Smooth muscle cell (in vitro differentiated cells): ENCODE measurements around the gene TRPT1. TPM values are rescaled to one million over a fixed set of nuclear protein-coding genes. Genes with fewer than 3 reads are reported as not detected.

Experiments
- DNase-seq: peaks from one replicate; lab custom pipeline; 2025; ENCODE audit not compliant: unreplicated experiment; lab: John Stamatoyannopoulos, UW
- H2AFZ ChIP-seq: fragments of 200-600 bp; sonication (generic); 2 replicates; pipeline ENCODE4 v1.6.0; 2016; ENCODE audit warnings: antibody characterized with exemption, low read depth, mild to moderate bottlenecking
- H3F3A ChIP-seq: fragments of 200-600 bp; sonication (generic); 2 replicates; pipeline ENCODE4 v1.6.0; 2017; ENCODE audit warnings: antibody characterized with exemption, low read depth
- H3K27ac ChIP-seq: fragments of 200-600 bp; sonication (generic); 2 replicates; pipeline ENCODE4 v1.5.1; 2016; ENCODE audit warnings: low read depth, mild to moderate bottlenecking
- H3K27me3 ChIP-seq: fragments of 200-600 bp; sonication (generic); 2 replicates; pipeline ENCODE4 v1.6.1; 2016; ENCODE audit warnings: low read depth, mild to moderate bottlenecking
- H3K36me3 ChIP-seq: fragments of 200-600 bp; sonication (generic); 2 replicates; pipeline ENCODE4 v1.5.1; 2016; ENCODE audit warnings: low read depth
- H3K4me1 ChIP-seq: fragments of 200-600 bp; sonication (generic); 2 replicates; pipeline ENCODE4 v1.5.1; 2016; ENCODE audit warnings: low read depth
- H3K4me2 ChIP-seq: fragments of 200-600 bp; sonication (generic); 2 replicates; pipeline ENCODE4 v1.6.0; 2016; ENCODE audit warnings: mild to moderate bottlenecking
- H3K4me3 ChIP-seq: fragments of 200-600 bp; sonication (generic); 2 replicates; pipeline ENCODE4 v1.5.1; 2016; ENCODE audit warnings: mild to moderate bottlenecking
- H3K79me2 ChIP-seq: fragments of 200-600 bp; sonication (generic); 2 replicates; pipeline ENCODE4 v1.6.0; 2016; ENCODE audit warnings: low read depth, mild to moderate bottlenecking
- H3K9ac ChIP-seq: fragments of 200-600 bp; sonication (generic); 2 replicates; pipeline ENCODE4 v1.6.0; 2016; ENCODE audit warnings: low read depth
- H3K9me3 ChIP-seq: fragments of 200-600 bp; sonication (generic); replicated peaks from 2 replicates; pipeline ENCODE4 v1.5.1; 2016; ENCODE audit warnings: low read depth
- H4K20me1 ChIP-seq: fragments of 200-600 bp; sonication (generic); 2 replicates; pipeline ENCODE4 v1.6.0; 2016; ENCODE audit warnings: low read depth
- WGBS: methylation state at CpG from one replicate; pipeline ENCODE4 v1.1.7; 2016; ENCODE audit warnings: low lambda C conversion rate; 5-methylcytosine and 5-hydroxymethylcytosine counted together
- polyA plus RNA-seq: library from polyadenylated mRNA; unstranded; fragments of >200 nt; fragmentation: Nextera tagmentation; extraction: Ambion mirVana; gene quantifications from 2 replicates; pipeline ENCODE4 v1.2.1, GENCODE V29; 2016
- total RNA-seq: library from RNA; depleted of rRNA; stranded (reverse); fragments of >200 nt; gene quantifications from 2 replicates; pipeline ENCODE4 v1.2.3, GENCODE V29; 2014
- TF ChIP-seq, protein P1 (sequence below): fragments of 200-600 bp; sonication (generic); IDR thresholded peaks from 2 replicates; pipeline ENCODE4 v1.5.1; 2017; ENCODE audit warnings: borderline replicate concordance, mild to moderate bottlenecking, antibody characterized with exemption; ENCODE audit not compliant: insufficient read depth, poor library complexity, severe bottlenecking

Gene TRPT1
- total and polyA plus RNA-seq, 2 experiments from 2014 or later: 52.6 to 65.6 TPM

DNA sequence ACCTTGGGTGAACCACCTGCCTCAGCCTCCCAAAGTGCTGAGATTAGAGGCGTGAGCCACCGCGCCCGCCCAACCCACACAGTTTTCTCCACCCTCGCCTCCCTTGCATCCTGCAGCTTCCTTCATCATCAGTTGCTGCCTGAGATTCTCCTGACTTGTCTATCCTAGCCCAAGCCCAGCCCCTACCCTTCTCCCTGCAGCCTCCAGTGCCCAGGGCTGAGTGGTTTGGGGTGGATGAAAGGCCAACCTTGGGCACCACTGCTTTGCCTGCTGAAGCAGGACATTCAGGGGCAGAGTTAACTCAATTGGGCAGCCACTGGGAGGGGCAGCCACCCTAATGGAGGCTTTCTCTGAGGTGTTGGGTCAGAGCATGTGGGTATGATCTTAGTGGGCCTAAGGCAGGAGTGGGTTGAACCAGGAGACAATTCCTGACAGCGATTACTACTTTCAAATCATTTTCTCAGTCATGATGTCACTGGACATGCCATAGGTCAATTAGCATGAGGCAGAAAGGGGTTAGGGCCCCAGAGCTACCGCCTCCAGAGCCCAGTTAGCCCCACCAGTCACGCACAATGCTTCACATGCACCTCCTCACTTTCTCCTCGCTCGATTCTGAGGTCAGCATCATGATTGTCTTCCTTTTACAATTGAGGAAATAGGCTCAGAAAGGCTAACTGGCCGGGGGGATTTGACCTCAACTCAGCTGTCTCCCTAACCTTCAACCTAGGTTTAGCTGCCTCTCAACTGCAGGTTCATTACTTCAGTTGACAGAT, 13.9 kb upstream of the TRPT1 start:
- Histone ChIP-seq H3K36me3 (no peaks in the 10 kb centered on the region), H2AFZ (no peak overlapping the region), H3F3A (peaks cover 17% of the 10 kb centered on the region), H3K4me2 (peak overlapping the region; percentile 83), H3K4me1 (peaks cover 10% of the 10 kb centered on the region), H3K27ac (peak overlapping the region; percentile 93), H3K4me3 (peak overlapping the region; percentile 89), H3K27me3 (no peaks in the 10 kb centered on the region), H3K9me3 (no peaks in the 10 kb centered on the region), H3K79me2 (peaks cover 3% of the 10 kb centered on the region), H4K20me1 (peaks cover 26% of the 10 kb centered on the region), H3K9ac (peak overlapping the region; percentile 90)
- TF ChIP-seq, protein P1, sequence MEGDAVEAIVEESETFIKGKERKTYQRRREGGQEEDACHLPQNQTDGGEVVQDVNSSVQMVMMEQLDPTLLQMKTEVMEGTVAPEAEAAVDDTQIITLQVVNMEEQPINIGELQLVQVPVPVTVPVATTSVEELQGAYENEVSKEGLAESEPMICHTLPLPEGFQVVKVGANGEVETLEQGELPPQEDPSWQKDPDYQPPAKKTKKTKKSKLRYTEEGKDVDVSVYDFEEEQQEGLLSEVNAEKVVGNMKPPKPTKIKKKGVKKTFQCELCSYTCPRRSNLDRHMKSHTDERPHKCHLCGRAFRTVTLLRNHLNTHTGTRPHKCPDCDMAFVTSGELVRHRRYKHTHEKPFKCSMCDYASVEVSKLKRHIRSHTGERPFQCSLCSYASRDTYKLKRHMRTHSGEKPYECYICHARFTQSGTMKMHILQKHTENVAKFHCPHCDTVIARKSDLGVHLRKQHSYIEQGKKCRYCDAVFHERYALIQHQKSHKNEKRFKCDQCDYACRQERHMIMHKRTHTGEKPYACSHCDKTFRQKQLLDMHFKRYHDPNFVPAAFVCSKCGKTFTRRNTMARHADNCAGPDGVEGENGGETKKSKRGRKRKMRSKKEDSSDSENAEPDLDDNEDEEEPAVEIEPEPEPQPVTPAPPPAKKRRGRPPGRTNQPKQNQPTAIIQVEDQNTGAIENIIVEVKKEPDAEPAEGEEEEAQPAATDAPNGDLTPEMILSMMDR: no peak
- 85% methylated on average over 9 of the region's 11 CpGs for WGBS
- no peak for DNase-seq

- no peak overlapping the region for H3K4me3 ChIP-seq
- TF ChIP-seq, protein P1: no peak
- no peak overlapping the region for H2AFZ ChIP-seq
- peaks cover 10% of the 10 kb centered on the region for H3K4me1 ChIP-seq
- H3K27ac ChIP-seq: peak overlapping the region; percentile 93
- peaks cover 17% of the 10 kb centered on the region for H3F3A ChIP-seq
- no peak overlapping the region for H3K9ac ChIP-seq
- H3K27me3 ChIP-seq: no peaks in the 10 kb centered on the region
- no peak overlapping the region for H3K4me2 ChIP-seq
- H3K9me3 ChIP-seq: no peaks in the 10 kb centered on the region
- no peak for DNase-seq
- peaks cover 3% of the 10 kb centered on the region for H3K79me2 ChIP-seq
- peaks cover 25% of the 10 kb centered on the region for H4K20me1 ChIP-seq
- 98% methylated on average over 5 of the region's 5 CpGs for WGBS
- H3K36me3 ChIP-seq: no peaks in the 10 kb centered on the region
These were observed 13.0 kb upstream of the TRPT1 start for GRCh38 chr11:64238999-64239398.

- no peaks in the 10 kb centered on the region for H3K27me3 ChIP-seq
These were observed 12.1 kb upstream of the TRPT1 start for GRCh38 chr11:64238076-64238475.

More at GRCh38 chr11:64238076-64238475, 12.1 kb upstream of the TRPT1 start:
- Histone ChIP-seq H3K27ac (no peak overlapping the region), H3K36me3 (no peaks in the 10 kb centered on the region), H3K9ac (no peak overlapping the region), H3K79me2 (peaks cover 3% of the 10 kb centered on the region), H2AFZ (no peak overlapping the region), H3K4me2 (no peak overlapping the region), H3K4me3 (no peak overlapping the region), H3F3A (peaks cover 13% of the 10 kb centered on the region), H3K9me3 (no peaks in the 10 kb centered on the region), H4K20me1 (peaks cover 16% of the 10 kb centered on the region), H3K4me1 (peaks cover 10% of the 10 kb centered on the region)
- 98% methylated on average over 9 of the region's 9 CpGs for WGBS
- TF ChIP-seq, protein P1: no peak
- no peak for DNase-seq
